SIG-M5 (cell line): ENCODE measurements around the gene ENTPD3.
A peak's percentile ranks its signal among the peaks of the same experiment; 100 is the strongest.

Source experiments
- DNase-seq: peaks from one replicate; lab custom pipeline; 2025; lab: John Stamatoyannopoulos, UW

The ENTPD3 gene

GRCh38 chr3:40404591-40405198 lies 17.7 kb downstream of the ENTPD3 start:
- no peak for DNase-seq

GRCh38 chr3:40407007-40407406 lies 20.0 kb downstream of the ENTPD3 start:
- no peak for DNase-seq

- DNase-seq = no peak
Observed at GRCh38 chr3:40407611-40408010, 20.6 kb downstream of the ENTPD3 start.

GRCh38 chr3:40414270-40414669 lies 27.3 kb downstream of the ENTPD3 start:
- no peak for DNase-seq

- DNase-seq = no peak
Observed at GRCh38 chr3:40417845-40418543, 31.0 kb downstream of the ENTPD3 start.

- DNase-seq = no peak
Observed at GRCh38 chr3:40422861-40423260, 35.9 kb downstream of the ENTPD3 start.

GRCh38 chr3:40427045-40427669 lies 40.2 kb downstream of the ENTPD3 start:
- no peak for DNase-seq

GRCh38 chr3:40432793-40433192 lies 45.8 kb downstream of the ENTPD3 start:
- no peak for DNase-seq

- DNase-seq = no peak
Observed at GRCh38 chr3:40437889-40438288, 50.9 kb downstream of the ENTPD3 start.

GRCh38 chr3:40445062-40445461 lies 58.1 kb downstream of the ENTPD3 start:
- DNase-seq = no peak

- no peak for DNase-seq
Observed at GRCh38 chr3:40445880-40446279, 58.9 kb downstream of the ENTPD3 start.

- DNase-seq = no peak
Observed at GRCh38 chr3:40450438-40450837, 63.5 kb downstream of the ENTPD3 start.

- DNase-seq = no peak
Observed at GRCh38 chr3:40451551-40451950, 64.6 kb downstream of the ENTPD3 start.

- DNase-seq = no peak
Observed at GRCh38 chr3:40452057-40452456, 65.1 kb downstream of the ENTPD3 start.

- no peak for DNase-seq
Observed at GRCh38 chr3:40452562-40452875, 65.5 kb downstream of the ENTPD3 start.

- peak; percentile 99 for DNase-seq
Observed at GRCh38 chr3:40452876-40453730, 66.1 kb downstream of the ENTPD3 start.

- no peak for DNase-seq
Observed at GRCh38 chr3:40453933-40454332, 66.9 kb downstream of the ENTPD3 start.

GRCh38 chr3:40455328-40455727 lies 68.3 kb downstream of the ENTPD3 start:
- no peak for DNase-seq

GRCh38 chr3:40456279-40456939 lies 69.4 kb downstream of the ENTPD3 start:
- no peak for DNase-seq

- DNase-seq = peak; percentile 86
Observed at GRCh38 chr3:40456940-40457823, 70.2 kb downstream of the ENTPD3 start, which contains the start of gene RPL14. RPL14 (plus strand) TSS chr3:40457339; CDS start chr3:40457472, 133 bp downstream.

GRCh38 chr3:40458473-40458872 lies 71.5 kb downstream of the ENTPD3 start:
- no peak for DNase-seq
